ENCODE results near the gene CENPE.

Gene CENPE

DNA sequence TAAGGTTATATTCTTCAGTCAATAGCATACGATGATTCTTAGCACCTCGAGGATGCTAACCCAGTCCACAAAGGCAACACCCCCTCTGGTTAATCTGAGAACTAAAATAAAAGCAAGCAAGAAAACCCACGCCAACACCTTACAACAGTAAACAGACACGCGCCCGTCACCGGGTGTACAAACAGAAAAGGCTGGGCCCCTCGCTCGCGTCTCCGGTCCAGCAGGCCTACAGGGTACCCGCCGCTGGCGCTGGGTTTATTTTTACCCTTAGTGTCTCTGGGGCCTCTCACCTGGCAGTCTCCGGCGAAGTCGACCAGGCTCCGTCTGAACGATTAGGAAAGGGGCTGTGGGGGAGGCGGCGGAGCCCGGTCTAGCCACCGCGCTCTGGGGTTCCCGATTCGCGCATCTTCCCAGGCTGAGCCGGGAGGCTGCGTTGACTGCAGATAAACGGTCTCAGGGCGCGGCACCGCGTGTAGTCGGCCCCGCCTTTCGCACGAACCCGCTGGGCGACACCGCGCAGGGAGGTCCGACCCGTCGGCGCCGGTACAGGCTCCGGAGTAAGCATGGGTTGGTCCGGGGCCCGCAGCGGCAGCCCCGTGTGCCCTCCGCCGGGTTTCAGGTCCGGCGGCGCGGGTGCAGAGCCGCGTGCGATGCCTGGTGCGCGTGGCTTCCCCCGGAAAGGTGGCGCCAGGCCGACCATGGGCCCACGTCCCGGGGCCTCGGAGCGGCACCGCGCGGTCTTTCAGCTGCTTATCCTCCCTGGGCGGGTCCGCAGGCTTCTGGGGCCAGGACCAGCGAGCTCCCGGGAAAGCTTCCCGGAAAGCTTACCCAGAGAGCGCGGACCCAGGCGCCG is 122.0 kb downstream of the CENPE start:
- TF ChIP-seq, protein P1, sequence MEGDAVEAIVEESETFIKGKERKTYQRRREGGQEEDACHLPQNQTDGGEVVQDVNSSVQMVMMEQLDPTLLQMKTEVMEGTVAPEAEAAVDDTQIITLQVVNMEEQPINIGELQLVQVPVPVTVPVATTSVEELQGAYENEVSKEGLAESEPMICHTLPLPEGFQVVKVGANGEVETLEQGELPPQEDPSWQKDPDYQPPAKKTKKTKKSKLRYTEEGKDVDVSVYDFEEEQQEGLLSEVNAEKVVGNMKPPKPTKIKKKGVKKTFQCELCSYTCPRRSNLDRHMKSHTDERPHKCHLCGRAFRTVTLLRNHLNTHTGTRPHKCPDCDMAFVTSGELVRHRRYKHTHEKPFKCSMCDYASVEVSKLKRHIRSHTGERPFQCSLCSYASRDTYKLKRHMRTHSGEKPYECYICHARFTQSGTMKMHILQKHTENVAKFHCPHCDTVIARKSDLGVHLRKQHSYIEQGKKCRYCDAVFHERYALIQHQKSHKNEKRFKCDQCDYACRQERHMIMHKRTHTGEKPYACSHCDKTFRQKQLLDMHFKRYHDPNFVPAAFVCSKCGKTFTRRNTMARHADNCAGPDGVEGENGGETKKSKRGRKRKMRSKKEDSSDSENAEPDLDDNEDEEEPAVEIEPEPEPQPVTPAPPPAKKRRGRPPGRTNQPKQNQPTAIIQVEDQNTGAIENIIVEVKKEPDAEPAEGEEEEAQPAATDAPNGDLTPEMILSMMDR (IDR thresholded peaks at IDR 0.05; ENCODE audit: low read depth, low read length): no peak
- DNase-seq: peak; percentile 74
- Histone ChIP-seq H3K9me3 (no peaks in the 10 kb centered on the region), H3K27me3 (no peaks in the 10 kb centered on the region), H3K4me3 (ENCODE audit: low read depth, low read length) (peak overlapping the region; percentile 87), H3K4me1 (no peaks in the 10 kb centered on the region; the same call in 1 of the 2 replicates), H3K36me3 (no peaks in the 10 kb centered on the region; the same call in 1 of the 2 replicates)

DNA sequence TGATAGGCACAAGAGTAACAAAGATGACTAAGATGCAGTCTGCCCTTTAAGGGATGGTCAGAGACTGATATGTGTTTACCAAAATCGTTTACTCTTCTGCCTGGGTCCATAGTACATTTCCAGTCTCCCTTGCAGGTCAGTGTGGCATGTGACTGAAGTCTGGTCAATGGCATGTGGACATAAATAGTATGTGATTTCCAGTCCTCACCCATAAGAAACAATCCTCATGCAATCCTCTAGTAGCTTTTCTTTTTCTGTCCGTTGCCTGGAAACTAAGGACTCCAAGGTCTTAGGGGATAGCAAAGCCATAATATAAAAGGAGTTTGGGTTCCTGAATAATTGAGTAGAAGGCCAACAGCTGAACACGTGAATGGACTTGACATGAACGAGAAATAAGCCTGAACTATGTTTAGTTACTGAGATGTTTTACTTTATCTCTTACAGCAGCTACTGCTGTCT is 122.7 kb downstream of the CENPE start:
- H3K27me3 ChIP-seq: no peaks in the 10 kb centered on the region
- TF ChIP-seq, protein P1 (IDR thresholded peaks at IDR 0.05; ENCODE audit: low read depth, low read length): no peak
- H3K9me3 ChIP-seq: no peaks in the 10 kb centered on the region
- H3K36me3 ChIP-seq: no peaks in the 10 kb centered on the region; the same call in 1 of the 2 replicates
- no peak for DNase-seq
- H3K4me3 ChIP-seq (ENCODE audit: low read depth, low read length): peak overlapping the region; percentile 87
- no peaks in the 10 kb centered on the region; the same call in 1 of the 2 replicates for H3K4me1 ChIP-seq

DNA sequence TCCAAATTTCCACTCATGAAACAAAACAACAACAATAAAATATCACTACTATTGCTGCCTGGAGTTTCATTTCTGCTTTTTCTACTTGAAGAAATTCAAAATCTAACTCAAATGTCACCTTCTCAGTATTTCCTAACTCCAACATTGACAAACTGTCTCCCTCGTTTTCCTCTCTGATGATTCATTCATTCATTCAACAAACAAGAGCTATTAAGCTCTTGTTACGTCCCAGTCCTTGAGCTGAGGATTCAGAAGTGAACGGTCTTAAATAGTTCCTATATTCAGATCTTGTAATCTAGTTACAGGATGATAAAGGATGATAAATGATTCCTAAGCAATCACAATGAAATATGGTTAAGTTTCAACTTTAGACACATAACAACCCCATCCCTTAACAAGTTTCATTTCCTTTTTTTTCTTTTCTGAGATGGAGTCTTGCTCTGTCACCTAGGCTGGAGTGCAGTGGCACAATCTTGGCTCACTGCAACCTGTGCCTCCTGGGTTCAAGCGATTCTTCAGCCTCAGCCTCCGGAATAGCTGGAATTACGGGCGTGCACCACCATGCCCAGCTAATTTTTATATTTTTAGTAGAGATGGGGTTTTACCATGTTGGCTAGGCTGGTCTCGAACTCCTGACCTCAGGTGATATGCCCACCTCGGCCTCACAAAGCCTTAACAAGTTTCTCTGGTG is 123.3 kb downstream of the CENPE start:
- no peak for DNase-seq
- Histone ChIP-seq H3K4me3 (ENCODE audit: low read depth, low read length) (peak overlapping the region; percentile 87), H3K36me3 (no peaks in the 10 kb centered on the region; the same call in 1 of the 2 replicates), H3K9me3 (no peaks in the 10 kb centered on the region), H3K27me3 (no peaks in the 10 kb centered on the region), H3K4me1 (no peaks in the 10 kb centered on the region; the same call in 1 of the 2 replicates)
- TF ChIP-seq, protein P1 (IDR thresholded peaks at IDR 0.05; ENCODE audit: low read depth, low read length): no peak

DNA sequence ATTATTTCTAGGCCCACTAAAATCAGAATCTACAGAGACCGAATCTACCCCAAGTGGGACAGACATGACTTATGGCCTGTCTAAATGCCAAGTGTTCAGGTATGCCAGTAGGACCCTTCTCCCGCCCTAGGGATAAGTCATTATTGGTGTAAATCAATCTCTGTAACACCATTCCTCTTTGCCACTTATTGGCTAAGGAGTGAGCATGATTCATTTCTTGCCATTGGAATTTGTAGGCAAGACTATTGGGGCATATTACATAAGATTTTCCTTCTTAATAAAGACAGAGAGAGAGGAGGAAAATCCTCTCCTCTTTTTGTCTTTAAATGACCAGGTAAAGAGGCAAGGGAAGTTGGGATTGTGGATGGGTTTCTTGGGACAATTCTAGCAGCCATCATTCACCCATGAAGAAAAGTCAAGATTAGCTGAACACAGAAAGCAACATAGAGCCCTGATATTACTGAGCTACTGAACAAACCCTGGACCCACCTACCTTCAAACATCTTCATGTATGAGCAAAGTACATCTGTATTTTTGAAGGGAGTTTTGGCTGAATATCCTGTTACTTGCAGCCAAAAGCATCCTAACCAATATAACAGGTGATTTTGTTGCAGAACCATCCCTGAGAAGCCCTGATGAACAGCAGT is 124.2 kb downstream of the CENPE start:
- TF ChIP-seq, protein P1 (IDR thresholded peaks at IDR 0.05; ENCODE audit: low read depth, low read length): no peak
- DNase-seq: no peak
- Histone ChIP-seq H3K9me3 (no peaks in the 10 kb centered on the region), H3K4me1 (no peaks in the 10 kb centered on the region; the same call in 1 of the 2 replicates), H3K27me3 (no peaks in the 10 kb centered on the region), H3K4me3 (ENCODE audit: low read depth, low read length) (no peak overlapping the region), H3K36me3 (no peaks in the 10 kb centered on the region; the same call in 1 of the 2 replicates)

DNA sequence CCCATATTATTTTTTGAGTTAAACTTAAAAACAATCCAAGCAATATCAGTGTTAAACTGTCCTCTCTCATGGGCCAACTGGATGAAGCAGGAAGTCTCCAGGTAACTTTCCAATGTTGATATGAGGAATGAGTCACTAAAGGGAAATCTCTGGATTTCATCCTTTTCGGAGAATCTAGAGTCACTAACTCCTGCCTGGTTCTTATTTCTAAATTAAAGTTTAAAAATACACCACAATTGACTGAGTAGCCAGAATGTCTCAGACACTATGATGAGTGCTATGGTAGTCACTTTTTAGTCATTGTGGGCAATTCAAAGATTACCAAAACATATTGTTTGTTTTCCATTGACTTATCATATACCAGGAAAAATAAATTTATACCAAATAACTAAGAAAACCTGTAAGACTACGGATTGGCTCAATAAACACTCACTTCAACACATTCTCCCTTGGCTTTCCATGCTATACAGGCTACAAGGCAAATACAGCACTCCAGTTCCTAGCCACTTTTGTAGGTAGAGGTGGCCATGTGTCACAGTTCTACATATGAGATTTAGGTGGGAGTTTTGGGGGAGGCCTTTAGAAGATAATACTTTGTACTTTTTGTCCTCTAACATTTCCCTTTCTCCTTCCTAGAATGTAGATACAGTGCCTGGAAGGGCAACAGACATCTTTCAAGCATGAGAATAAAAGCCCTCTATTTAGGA is 130.1 kb downstream of the CENPE start:
- no peak for DNase-seq
- TF ChIP-seq, protein P1 (IDR thresholded peaks at IDR 0.05; ENCODE audit: low read depth, low read length): no peak
- no peaks in the 10 kb centered on the region for H3K4me1 ChIP-seq

More for the DNA sequence above, 130.1 kb downstream of the CENPE start:
- H3K4me3 ChIP-seq (ENCODE audit: low read depth, low read length): no peak overlapping the region
- peaks cover 11% of the 10 kb centered on the region for H3K36me3 ChIP-seq
- H3K27me3 ChIP-seq: no peaks in the 10 kb centered on the region
- H3K9me3 ChIP-seq: no peaks in the 10 kb centered on the region

Measured in BE2C (cell line).